GM12864 (cell line): ENCODE data around the gene CLDN6.
A peak's percentile ranks its signal among the peaks of the same experiment; 100 is the strongest.

ENCODE experiments used
- DNase-seq: peaks from one replicate; pipeline ENCODE4 v3.0.0-alpha.2; 2011; ENCODE audit warnings: low read depth
- H3K4me3 ChIP-seq: 2 replicates; pipeline ENCODE4 v1.5.1; 2011; ENCODE audit warnings: mild to moderate bottlenecking, low read depth, low read length, control low read depth
- CTCF ChIP-seq: IDR thresholded peaks from 2 replicates; pipeline ENCODE4 v1.5.1; 2011; ENCODE audit warnings: low read depth, mild to moderate bottlenecking, moderate library complexity, low read length, control low read depth, inconsistent platforms; ENCODE audit errors: missing control alignments

CLDN6 gene

GRCh38 chr16:2968738-2969544 lies 49.0 kb downstream of the CLDN6 start, which contains the start of gene PAQR4:
PAQR4 (plus strand) TSS chr16:2969348; CDS start chr16:2969675, 327 bp downstream.
- TF ChIP-seq CTCF, result no peak
- peak within 1 kb of the TSS; percentile 91 for H3K4me3 ChIP-seq
- peak; percentile 54 for DNase-seq

- no peak for DNase-seq
- TF ChIP-seq CTCF, result no peak
- H3K4me3 ChIP-seq, result peak overlapping the region; percentile 91
Measured at GRCh38 chr16:2968368-2968737, 49.6 kb downstream of the CLDN6 start.

GRCh38 chr16:2967721-2968161 lies 50.2 kb downstream of the CLDN6 start:
- DNase-seq, result no peak
- no peak for TF ChIP-seq CTCF
- no peak overlapping the region for H3K4me3 ChIP-seq

- TF ChIP-seq CTCF, result no peak
- DNase-seq, result no peak
- peak overlapping the region; percentile 2; the same call in 1 of the 2 replicates for H3K4me3 ChIP-seq
Measured at GRCh38 chr16:2967211-2967631, 50.8 kb downstream of the CLDN6 start.

- H3K4me3 ChIP-seq, result peak overlapping the region; percentile 2; the same call in 1 of the 2 replicates
- DNase-seq, result no peak
Measured at GRCh38 chr16:2966808-2967191, 51.2 kb downstream of the CLDN6 start.

GRCh38 chr16:2966043-2966807 lies 51.8 kb downstream of the CLDN6 start:
- no peak overlapping the region for H3K4me3 ChIP-seq
- TF ChIP-seq CTCF, result no peak
- no peak for DNase-seq

More at GRCh38 chr16:2966808-2967191, 51.2 kb downstream of the CLDN6 start:
- no peak for TF ChIP-seq CTCF
